ENCODE results near the gene KRTAP10-8.

GRCh38 chr21:44630440-44630839 is 18.6 kb downstream of the KRTAP10-8 start:
- TF ChIP-seq CTCF (IDR thresholded peaks at IDR 0.05; ENCODE audit: low read length) (no peak), EZH2 (optimal IDR thresholded peaks at IDR 0.05; ENCODE audit: low read depth, low read length) (no peak)

Data from MM.1S (cell line).